ENCODE results near the gene MYO16. TPM values are rescaled to one million over a fixed set of nuclear protein-coding genes. Genes with fewer than 3 reads are reported as not detected.

Gene MYO16
- total RNA-seq, 6 experiments from 2014 or later: not detected

- no peak overlapping the region for H3K4me3 Mint-ChIP-seq
- H3K27ac Mint-ChIP-seq: no peak overlapping the region
- H3K36me3 Mint-ChIP-seq (ENCODE audit: low read depth): 0 out of 2 replicates have a peak, but pooled peaks cover 3% of the 10 kb centered on the region
Measured at GRCh38 chr13:109175666-109176065, 546.3 kb downstream of the MYO16 start.

GRCh38 chr13:109180905-109181425, 551.6 kb downstream of the MYO16 start:
- Mint-ChIP-seq H3K36me3 (ENCODE audit: low read depth) (0 out of 2 replicates have a peak, but pooled peaks cover 3% of the 10 kb centered on the region), H3K9me3 (no peaks in the 10 kb centered on the region), H3K4me3 (peak overlapping the region; percentile 9; the same call in 1 of the 2 replicates), H3K27me3 (ENCODE audit: insufficient read depth) (no peaks in the 10 kb centered on the region), H3K27ac (peak overlapping the region; percentile 93), H3K4me1 (ENCODE audit: low read depth) (peaks cover 18% of the 10 kb centered on the region)
- peak; percentile 86 for DNase-seq
- TF ChIP-seq CTCF (IDR thresholded peaks at IDR 0.05): no peak

More at GRCh38 chr13:109175666-109176065, 546.3 kb downstream of the MYO16 start:
- no peak for TF ChIP-seq CTCF (IDR thresholded peaks at IDR 0.05)
- Mint-ChIP-seq H3K9me3 (no peaks in the 10 kb centered on the region), H3K27me3 (ENCODE audit: insufficient read depth) (no peaks in the 10 kb centered on the region), H3K4me1 (ENCODE audit: low read depth) (peaks cover 3% of the 10 kb centered on the region)
- no peak for DNase-seq

- no peak overlapping the region for H3K27ac Mint-ChIP-seq
- H3K4me3 Mint-ChIP-seq: no peak overlapping the region
- peaks cover 24% of the 10 kb centered on the region for H3K4me1 Mint-ChIP-seq (ENCODE audit: low read depth)
- DNase-seq: no peak
- no peaks in the 10 kb centered on the region; the same call in 1 of the 2 replicates for H3K27me3 Mint-ChIP-seq (ENCODE audit: insufficient read depth)
- TF ChIP-seq CTCF (IDR thresholded peaks at IDR 0.05): no peak
- H3K9me3 Mint-ChIP-seq: no peaks in the 10 kb centered on the region
- 0 out of 2 replicates have a peak, but pooled peaks cover 3% of the 10 kb centered on the region for H3K36me3 Mint-ChIP-seq (ENCODE audit: low read depth)
Measured at GRCh38 chr13:109182777-109183465, 553.5 kb downstream of the MYO16 start.

- H3K9me3 Mint-ChIP-seq: no peaks in the 10 kb centered on the region
- H3K27ac Mint-ChIP-seq: no peak overlapping the region
- no peak for TF ChIP-seq CTCF (IDR thresholded peaks at IDR 0.05)
- no peaks in the 10 kb centered on the region for H3K36me3 Mint-ChIP-seq (ENCODE audit: low read depth)
- no peak for DNase-seq
- H3K4me3 Mint-ChIP-seq: no peak overlapping the region
- no peaks in the 10 kb centered on the region for H3K27me3 Mint-ChIP-seq (ENCODE audit: insufficient read depth)
- H3K4me1 Mint-ChIP-seq (ENCODE audit: low read depth): peaks cover 5% of the 10 kb centered on the region
Measured at GRCh38 chr13:109191413-109191812, 562.0 kb downstream of the MYO16 start.

GRCh38 chr13:109192306-109192705, 562.9 kb downstream of the MYO16 start:
- Mint-ChIP-seq H3K36me3 (ENCODE audit: low read depth) (no peaks in the 10 kb centered on the region), H3K4me3 (no peak overlapping the region), H3K27ac (no peak overlapping the region), H3K4me1 (ENCODE audit: low read depth) (peaks cover 5% of the 10 kb centered on the region), H3K27me3 (ENCODE audit: insufficient read depth) (no peaks in the 10 kb centered on the region), H3K9me3 (no peaks in the 10 kb centered on the region)
- no peak for DNase-seq
- no peak for TF ChIP-seq CTCF (IDR thresholded peaks at IDR 0.05)

Data from HFFc6 (cell line).